Measurements from ENCODE around the gene OPA3. TPM values are rescaled to one million over a fixed set of nuclear protein-coding genes. Genes with fewer than 3 reads are reported as not detected.

The OPA3 gene
- total RNA-seq, 1 experiment from 2014 or later = 17.7 TPM

GRCh38 chr19:45569619-45570421 is 14.8 kb downstream of the OPA3 start:
- no peaks in the 10 kb centered on the region for H3K9me3 ChIP-seq
- peaks cover 2% of the 10 kb centered on the region; the same call in 1 of the 2 replicates for H3K36me3 ChIP-seq (ENCODE audit: control insufficient read depth, insufficient read depth, low read length)
- H3K9me3 Mint-ChIP-seq (ENCODE audit: unreplicated experiment) = no peaks in the 10 kb centered on the region
- TF ChIP-seq CTCF (IDR thresholded peaks at IDR 0.05; ENCODE audit: insufficient read depth in 1 of 2, low read depth in 1 of 2, low read length in 1 of 2, severe bottlenecking in 1 of 2, unreplicated experiment in 1 of 2) = peak; percentile 72 to 73
- H3K4me1 Mint-ChIP-seq (ENCODE audit: low read depth, unreplicated experiment) = no peaks in the 10 kb centered on the region
- no peak overlapping the region for H3K27ac Mint-ChIP-seq (ENCODE audit: unreplicated experiment)
- no TSS peak for BruUV-seq (replicated peaks)
- no peak overlapping the region for H3K4me3 Mint-ChIP-seq (ENCODE audit: unreplicated experiment)
- intact Hi-C loops (cut with micrococcal nuclease; ENCODE audit: unreplicated experiment) = loop anchor here (1.0 kb wide), 1 partner anchor 47 kb away; no protein-coding TSS in a partner anchor
- no peaks in the 10 kb centered on the region for H3K4me1 ChIP-seq
- no peaks in the 10 kb centered on the region for H3K27me3 ChIP-seq (replicated peaks; ENCODE audit: control insufficient read depth, insufficient read depth, low read length)
- peak; percentile 64 to 77 for DNase-seq
- no peak overlapping the region for H3K4me3 ChIP-seq (ENCODE audit: low read depth, low read length)
- CTCF ChIA-PET = no interaction called here
- POLR2A ChIA-PET = no interaction called here
- no peaks in the 10 kb centered on the region for H3K27me3 Mint-ChIP-seq (ENCODE audit: insufficient read depth, unreplicated experiment)
- H3K36me3 Mint-ChIP-seq (ENCODE audit: insufficient read depth, unreplicated experiment) = no peaks in the 10 kb centered on the region

GRCh38 chr19:45568732-45569131 is 15.9 kb downstream of the OPA3 start:
- H3K27ac Mint-ChIP-seq (ENCODE audit: unreplicated experiment) = no peak overlapping the region
- no peaks in the 10 kb centered on the region for H3K4me1 Mint-ChIP-seq (ENCODE audit: low read depth, unreplicated experiment)
- H3K4me1 ChIP-seq = no peaks in the 10 kb centered on the region
- no peaks in the 10 kb centered on the region for H3K9me3 Mint-ChIP-seq (ENCODE audit: unreplicated experiment)
- DNase-seq = no peak
- no peak overlapping the region for H3K4me3 ChIP-seq (ENCODE audit: low read depth, low read length)
- ChIA-PET POLR2A (no interaction called here), CTCF (interaction anchor here (1.2 kb wide), 1 partner anchor 40 kb away, joined by 3 read pairs; no protein-coding TSS in a partner anchor)
- no peak for TF ChIP-seq CTCF (IDR thresholded peaks at IDR 0.05; ENCODE audit: insufficient read depth in 1 of 2, low read depth in 1 of 2, low read length in 1 of 2, severe bottlenecking in 1 of 2, unreplicated experiment in 1 of 2)
- H3K9me3 ChIP-seq = no peaks in the 10 kb centered on the region
- no peak overlapping the region for H3K4me3 Mint-ChIP-seq (ENCODE audit: unreplicated experiment)
- no peaks in the 10 kb centered on the region for H3K27me3 Mint-ChIP-seq (ENCODE audit: insufficient read depth, unreplicated experiment)
- H3K27me3 ChIP-seq (replicated peaks; ENCODE audit: control insufficient read depth, insufficient read depth, low read length) = no peaks in the 10 kb centered on the region
- H3K36me3 Mint-ChIP-seq (ENCODE audit: insufficient read depth, unreplicated experiment) = no peaks in the 10 kb centered on the region
- intact Hi-C loops (cut with micrococcal nuclease; ENCODE audit: unreplicated experiment) = no loop called here
- no peaks in the 10 kb centered on the region for H3K36me3 ChIP-seq (ENCODE audit: control insufficient read depth, insufficient read depth, low read length)
- BruUV-seq (replicated peaks) = no TSS peak

GRCh38 chr19:45567609-45568008 is 17.0 kb downstream of the OPA3 start:
- POLR2A ChIA-PET = no interaction called here
- H3K4me3 Mint-ChIP-seq (ENCODE audit: unreplicated experiment) = no peak overlapping the region
- Histone ChIP-seq H3K36me3 (ENCODE audit: control insufficient read depth, insufficient read depth, low read length) (no peaks in the 10 kb centered on the region), H3K9me3 (no peaks in the 10 kb centered on the region), H3K4me1 (no peaks in the 10 kb centered on the region), H3K4me3 (ENCODE audit: low read depth, low read length) (no peak overlapping the region), H3K27me3 (replicated peaks; ENCODE audit: control insufficient read depth, insufficient read depth, low read length) (no peaks in the 10 kb centered on the region)
- no TSS peak for BruUV-seq (replicated peaks)
- no peak overlapping the region for H3K27ac Mint-ChIP-seq (ENCODE audit: unreplicated experiment)
- no peaks in the 10 kb centered on the region for H3K4me1 Mint-ChIP-seq (ENCODE audit: low read depth, unreplicated experiment)
- intact Hi-C loops (cut with micrococcal nuclease; ENCODE audit: unreplicated experiment) = no loop called here
- CTCF ChIA-PET = interaction anchor here (0.6 to 1.2 kb wide), 3 partner anchors 9 to 313 kb away, joined by 3 to 6 read pairs (median 3); no protein-coding TSS in a partner anchor
- no peak for DNase-seq
- no peaks in the 10 kb centered on the region for H3K9me3 Mint-ChIP-seq (ENCODE audit: unreplicated experiment)
- H3K27me3 Mint-ChIP-seq (ENCODE audit: insufficient read depth, unreplicated experiment) = no peaks in the 10 kb centered on the region
- H3K36me3 Mint-ChIP-seq (ENCODE audit: insufficient read depth, unreplicated experiment) = no peaks in the 10 kb centered on the region
- TF ChIP-seq CTCF (IDR thresholded peaks at IDR 0.05; ENCODE audit: insufficient read depth in 1 of 2, low read depth in 1 of 2, low read length in 1 of 2, severe bottlenecking in 1 of 2, unreplicated experiment in 1 of 2) = no peak

Data from Caco-2 (cell line).